NCI-H128 (cell line): ENCODE data around the gene CA12.
"Not testable (repeated sequence)": the region's sequence is repeated elsewhere in the genome, so short reads cannot be mapped to it uniquely, and the experiment has no call there.

ENCODE experiments used
- DNase-seq: peaks from one replicate; lab custom pipeline; 2025; ENCODE audit not compliant: unreplicated experiment; lab: John Stamatoyannopoulos, UW

The CA12 gene

DNA sequence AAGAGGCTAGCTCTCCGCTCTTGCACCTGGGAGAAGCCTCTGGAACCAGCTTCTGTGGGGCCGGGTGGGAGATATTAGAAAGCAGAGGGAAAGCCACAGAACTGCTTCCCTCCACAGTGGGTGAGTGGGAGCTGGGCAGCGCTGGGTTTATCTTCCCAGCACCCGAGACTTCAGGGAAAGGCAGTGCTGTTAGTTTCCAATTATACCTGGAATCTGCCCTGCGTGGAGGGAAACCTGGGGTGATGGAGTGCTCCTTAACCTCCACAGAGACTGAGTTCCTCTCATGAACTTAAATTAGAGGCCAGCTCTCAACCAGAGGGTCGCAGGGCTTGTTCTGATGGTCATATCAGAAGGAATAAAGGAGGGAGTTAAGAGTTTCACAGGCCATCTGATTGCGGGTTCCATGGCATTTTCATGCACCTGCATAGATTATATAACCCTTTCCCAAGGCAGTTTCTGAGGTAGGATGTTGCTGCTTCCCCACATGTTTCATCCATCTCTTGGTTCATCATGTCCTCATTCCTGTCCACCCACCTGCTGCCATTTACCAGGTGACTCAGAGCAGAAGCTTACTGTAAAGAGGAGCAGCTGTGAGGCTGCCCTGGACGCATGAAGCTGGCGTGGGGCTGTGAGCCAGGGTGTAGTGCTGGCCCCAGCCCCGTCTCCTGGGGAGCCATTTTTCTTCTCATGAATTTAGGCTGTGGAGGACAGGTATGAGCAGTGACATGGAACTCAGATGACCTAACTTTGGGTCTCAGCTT, 42.5 kb downstream of the CA12 start:
- DNase-seq = no peak

DNA sequence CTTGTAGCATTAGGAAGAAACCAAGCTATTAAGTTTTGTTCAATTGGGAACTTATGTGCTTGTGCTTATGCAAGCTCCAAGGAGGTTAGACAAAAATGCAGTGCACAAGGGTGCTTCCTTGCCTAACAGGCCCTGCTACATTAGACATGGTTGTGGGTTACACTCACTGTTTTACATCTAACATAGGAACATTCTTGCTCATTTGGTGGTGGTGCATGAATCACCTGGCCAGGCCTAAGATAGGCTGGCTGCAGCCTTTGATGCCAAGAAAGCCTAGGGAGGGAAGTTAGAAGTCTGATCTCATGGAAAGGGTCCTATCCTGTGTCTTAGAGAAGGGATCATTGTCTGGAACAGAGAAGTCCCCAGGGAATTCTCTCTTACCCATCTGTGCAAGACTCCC, 43.5 kb downstream of the CA12 start:
- no peak for DNase-seq

DNA sequence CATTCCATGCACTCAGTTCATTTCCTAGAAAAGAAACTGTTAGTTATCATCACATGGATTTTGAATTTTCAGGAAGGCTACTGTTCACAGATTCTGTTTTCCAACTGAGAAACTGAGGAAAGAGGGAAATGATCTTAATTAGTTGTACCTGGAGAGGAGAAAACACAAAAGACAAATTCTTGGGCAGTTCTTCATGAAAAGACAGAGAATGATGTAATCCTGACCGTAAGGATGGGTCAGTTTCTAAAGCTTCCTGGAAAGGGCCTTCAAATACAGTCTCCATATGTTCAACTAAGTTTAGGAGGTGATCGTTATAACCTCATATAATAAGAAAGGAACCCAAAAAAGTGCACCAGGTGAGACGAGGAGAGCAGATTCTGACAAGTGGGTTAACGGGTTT, 44.6 kb downstream of the CA12 start:
- no peak for DNase-seq

GRCh38 chr15:63335543-63336240, 46.0 kb downstream of the CA12 start:
- DNase-seq = no peak

GRCh38 chr15:63334821-63335220, 46.8 kb downstream of the CA12 start:
- DNase-seq = no peak

DNA sequence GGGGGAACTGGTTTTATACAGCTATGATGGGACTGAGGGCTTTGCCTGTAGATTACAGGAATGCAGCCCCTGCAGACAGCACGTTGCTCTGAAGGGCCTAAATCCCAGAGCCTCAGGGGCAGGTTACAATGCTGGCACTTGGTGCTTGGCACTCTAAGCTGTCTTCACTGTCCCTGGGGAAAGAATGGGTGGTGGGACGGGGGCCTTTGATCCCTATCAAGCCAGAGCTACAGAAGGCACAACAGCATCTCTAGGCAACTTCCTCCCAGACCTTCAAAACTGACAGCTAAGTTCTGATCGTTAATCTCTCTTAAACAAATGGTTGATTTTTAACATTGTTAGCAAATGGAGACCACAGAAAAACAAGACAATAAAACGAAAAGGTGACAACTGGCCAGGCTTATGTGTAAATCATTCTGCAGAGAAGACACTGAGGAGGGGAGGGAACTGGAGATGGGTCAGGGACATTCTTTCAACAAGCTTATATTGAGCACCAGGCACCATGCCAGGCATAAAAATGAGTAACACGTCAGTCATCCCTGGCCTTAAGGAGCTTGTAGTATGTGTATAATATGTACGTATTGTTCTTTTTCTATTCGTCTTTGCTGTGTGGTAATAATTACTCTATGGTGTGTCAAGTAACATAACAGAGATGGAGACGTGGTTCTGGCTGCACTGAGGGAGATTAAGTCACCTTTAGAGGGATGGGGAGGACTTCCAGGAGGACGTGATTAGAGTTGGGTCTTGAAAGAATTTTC, 49.1 kb downstream of the CA12 start:
- DNase-seq = no peak

DNA sequence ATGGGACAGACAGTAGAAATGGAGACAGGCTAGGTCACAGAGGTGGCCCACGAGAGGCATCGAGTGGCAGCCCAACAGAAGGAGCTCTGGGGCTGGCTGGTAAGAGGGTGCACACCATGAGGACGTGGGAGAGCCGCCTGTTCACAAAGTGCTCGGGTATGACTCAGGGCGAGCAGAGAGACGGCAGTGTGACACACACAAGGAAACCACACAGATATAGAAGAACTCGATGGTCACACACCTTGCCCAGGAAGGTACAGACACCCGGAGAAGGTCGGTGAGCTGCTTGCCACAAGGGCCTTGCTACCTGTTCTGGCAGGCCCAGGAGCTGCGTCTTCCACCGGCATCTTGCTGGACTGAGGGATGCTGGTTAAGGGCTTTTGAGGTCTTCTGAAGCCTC, 50.2 kb downstream of the CA12 start:
- DNase-seq = no peak

GRCh38 chr15:63330926-63331325, 50.7 kb downstream of the CA12 start:
- no peak for DNase-seq

DNA sequence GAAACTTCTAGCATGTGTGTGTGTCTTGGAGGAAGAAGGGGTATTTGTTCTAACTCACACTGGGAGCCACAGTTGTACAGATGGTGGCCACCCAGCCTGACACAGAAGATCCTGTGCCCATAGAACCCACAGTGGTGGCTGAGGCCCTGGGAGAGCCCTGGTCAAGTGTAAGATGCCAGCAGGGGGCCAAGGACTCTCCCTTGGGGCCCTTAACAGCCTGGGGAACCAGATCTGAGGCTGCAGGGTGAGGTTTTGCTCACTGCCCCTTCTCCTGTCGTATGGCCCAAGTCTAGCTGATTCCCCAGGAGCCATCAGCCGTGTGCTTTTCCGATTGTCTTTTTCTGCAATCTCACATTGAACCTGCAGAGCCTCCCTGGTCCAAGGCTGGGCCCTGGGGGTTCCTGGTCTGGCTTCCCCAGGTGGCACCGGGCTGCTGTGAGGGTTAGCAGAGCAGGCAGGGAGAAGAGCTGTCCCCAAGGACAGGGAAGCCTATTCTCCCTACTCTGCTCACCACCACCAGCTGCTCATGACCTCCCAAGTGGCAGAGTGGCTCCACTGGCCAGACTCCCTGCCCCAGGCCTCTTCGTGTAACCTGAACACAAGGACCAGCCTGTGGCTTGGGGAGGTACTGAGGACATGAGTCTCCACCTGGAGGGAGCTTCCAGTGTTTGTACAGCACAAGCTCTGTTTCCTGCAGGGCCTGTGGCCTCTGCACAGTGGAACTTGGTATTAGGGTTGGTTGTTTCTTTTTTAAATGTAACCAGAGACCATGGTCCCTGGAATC, 51.9 kb downstream of the CA12 start:
- no peak for DNase-seq

GRCh38 chr15:63327648-63328421, 53.8 kb downstream of the CA12 start:
- DNase-seq = no peak

- no peak for DNase-seq
Observed at GRCh38 chr15:63324770-63325169, 56.9 kb downstream of the CA12 start.

DNA sequence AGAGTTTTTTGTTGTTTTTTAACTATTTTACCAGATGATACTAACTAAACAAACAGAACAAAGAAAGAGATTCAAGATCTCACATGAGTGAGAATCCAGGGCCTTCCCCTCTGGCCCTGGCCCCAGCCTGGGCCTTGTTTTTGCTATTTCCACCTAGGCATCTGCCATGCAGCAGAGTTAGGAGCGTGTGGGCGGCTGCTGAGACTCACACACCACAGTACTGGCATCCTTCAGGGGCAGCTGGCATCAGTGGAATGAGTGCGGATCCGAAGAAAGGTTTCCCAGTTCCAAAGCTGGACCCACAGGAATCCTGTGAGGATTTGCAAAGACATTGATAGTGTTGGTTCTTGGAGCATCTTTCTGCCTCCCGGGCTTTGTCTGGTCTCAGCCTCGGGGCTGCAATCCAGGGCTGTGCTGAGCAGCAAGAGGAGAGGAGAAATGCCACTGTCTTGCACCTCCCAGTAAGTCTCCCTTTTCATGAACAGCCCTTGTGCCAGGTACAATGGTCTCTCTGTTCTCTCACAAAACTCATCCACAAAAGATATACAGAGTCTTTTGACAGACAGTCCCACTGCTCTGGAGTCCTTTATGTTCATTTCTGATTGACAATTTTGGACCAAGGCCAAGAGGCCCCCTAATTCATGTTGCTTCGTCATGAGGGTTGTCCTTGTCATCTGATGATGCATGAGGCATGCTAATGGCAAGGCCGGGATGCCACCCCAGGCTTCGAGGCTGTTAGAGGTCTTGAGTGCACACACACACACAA, 57.7 kb downstream of the CA12 start:
- DNase-seq = no peak

- DNase-seq = no peak
Observed at GRCh38 chr15:63322541-63322940, 59.1 kb downstream of the CA12 start.

- DNase-seq = no peak
Observed at GRCh38 chr15:63321462-63321861, 60.2 kb downstream of the CA12 start.

DNA sequence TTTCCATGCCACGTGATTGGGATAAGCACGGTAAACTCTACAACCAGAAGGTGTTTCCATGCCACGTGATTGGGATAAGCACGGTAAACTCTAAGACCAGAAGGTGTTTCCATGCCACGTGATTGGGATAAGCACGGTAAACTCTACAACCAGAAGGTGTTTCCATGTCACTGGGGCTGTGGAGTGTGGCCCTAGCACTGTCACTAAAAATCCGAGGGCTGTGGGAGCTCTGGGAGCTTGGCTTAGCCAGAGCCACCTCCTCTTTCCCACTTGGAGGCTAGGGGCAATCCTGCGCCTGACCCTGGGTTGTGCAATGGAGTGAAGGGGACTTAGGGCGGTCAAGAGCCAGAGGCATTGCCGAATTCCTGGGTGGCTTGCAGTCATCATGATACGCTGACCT, 60.7 kb downstream of the CA12 start:
- DNase-seq = not testable (repeated sequence)

DNA sequence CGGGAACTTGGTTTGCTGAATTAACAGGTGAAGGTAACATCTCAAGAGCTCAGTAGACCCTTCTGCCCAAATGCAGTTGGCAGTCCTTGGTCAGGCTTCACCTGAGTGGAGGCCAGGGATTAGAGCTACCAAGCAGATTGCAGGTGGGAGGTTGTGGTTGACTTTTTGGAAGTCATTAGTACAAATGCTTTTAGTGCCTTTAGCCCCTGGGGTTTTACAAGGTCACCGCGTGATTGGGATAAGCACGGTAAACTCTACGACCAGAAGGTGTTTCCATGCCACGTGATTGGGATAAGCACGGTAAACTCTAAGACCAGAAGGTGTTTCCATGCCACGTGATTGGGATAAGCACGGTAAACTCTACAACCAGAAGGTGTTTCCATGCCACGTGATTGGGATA, 61.2 kb downstream of the CA12 start:
- not testable (repeated sequence) for DNase-seq

GRCh38 chr15:63319065-63319464, 62.6 kb downstream of the CA12 start:
- no peak for DNase-seq

DNA sequence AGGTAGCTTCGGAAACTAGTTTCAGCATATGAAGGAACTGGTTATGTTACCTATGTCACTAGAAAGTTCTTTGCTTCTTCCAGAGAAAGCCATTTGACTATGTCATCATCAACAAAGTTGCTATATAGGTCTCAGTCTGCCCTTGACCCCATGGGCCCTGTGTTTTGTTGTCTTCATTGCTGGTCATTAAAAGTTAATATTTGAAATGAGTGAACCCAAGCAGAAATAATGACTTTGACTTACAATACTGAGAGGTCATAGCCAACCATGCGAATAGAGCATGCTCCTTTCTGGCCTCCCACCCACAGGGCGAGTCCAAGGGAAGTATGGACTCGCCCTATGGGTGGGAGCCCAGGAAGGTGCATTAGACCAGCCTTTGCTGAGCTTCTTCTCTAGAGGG, 63.3 kb downstream of the CA12 start:
- DNase-seq = no peak

GRCh38 chr15:63314409-63314808, 67.2 kb downstream of the CA12 start:
- no peak for DNase-seq

GRCh38 chr15:63313825-63314224, 67.8 kb downstream of the CA12 start:
- no peak for DNase-seq
